ENCODE measurements around the gene TAOK1. TPM values are rescaled to one million over a fixed set of nuclear protein-coding genes. Genes with fewer than 3 reads are reported as not detected.

The TAOK1 gene
- total RNA-seq, 2 donors from 2014 or later = 21.0 to 34.9 TPM

DNA sequence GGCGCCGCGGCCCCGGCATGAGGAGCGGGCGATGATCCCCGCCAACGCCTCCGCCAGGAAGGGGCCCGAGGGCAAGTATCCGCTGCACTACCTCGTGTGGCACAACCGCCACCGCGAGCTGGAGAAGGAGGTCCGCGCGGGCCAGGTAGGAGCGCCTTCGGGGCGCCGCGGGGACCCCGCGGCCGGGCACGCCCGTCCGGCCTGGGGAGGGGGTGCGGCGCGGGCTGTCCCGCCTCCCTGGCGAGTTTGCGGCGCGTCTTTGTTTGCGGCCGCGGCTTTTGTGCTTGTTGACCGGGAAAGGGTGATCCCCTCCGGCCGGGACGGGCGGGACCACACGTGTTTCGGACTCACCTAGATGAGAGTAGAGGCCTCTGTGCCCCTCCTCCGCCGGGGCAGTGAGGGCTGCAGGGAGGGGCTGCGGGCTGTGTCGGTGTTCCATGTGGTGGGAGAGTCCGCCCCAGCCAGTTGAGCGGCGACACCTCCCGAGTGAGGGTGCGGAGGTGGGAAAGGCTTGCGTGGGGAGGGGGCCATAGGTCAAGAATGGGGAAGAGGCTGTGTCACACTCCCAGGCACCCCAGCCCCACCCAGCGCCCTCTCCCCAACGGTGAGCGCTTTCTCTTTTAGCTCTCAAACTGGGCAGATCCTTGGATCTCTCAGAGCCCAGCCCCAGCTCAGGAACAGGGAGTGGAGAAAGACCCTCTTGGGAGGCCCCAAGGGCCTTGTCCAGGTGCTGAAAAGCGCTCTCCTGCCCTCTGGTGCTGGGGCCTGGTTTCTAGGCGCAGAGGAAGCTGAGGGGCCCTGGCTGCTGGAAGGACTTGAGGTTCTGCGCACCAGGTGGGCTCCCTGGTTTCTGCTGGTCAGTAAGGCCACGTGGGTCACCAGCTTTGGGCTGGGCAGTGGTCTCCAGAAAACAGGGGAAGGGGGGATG is 203.7 kb downstream of the TAOK1 start:
- Histone ChIP-seq H3K9me3 (no peaks in the 10 kb centered on the region), H3K4me1 (peaks cover 44% of the 10 kb centered on the region), H3K27me3 (no peaks in the 10 kb centered on the region), H3K27ac (no peak overlapping the region), H3K36me3 (replicated peaks in 1 of 2; ENCODE audit: insufficient read depth in 1 of 2, low read depth in 2 of 2) (no peaks in the 10 kb centered on the region), H3K4me3 (peak overlapping the region; percentile 15 to 32)
- TF ChIP-seq POLR2A (IDR thresholded peaks at IDR 0.05) (no peak), CTCF (IDR thresholded peaks at IDR 0.05) (peak in 4 of 7 experiments; percentile 5 to 28 (median 17))
- intact Hi-C loops (cut with DNase I) = no loop called here
- ATAC-seq = no peak
- 9 to 33% methylated on average over 7 to 51 of the region's 64 CpGs for WGBS, 2 donors
- peak in 2 of 4 donors; percentile 30 for DNase-seq

GRCh38 chr17:29594519-29595090 is 204.4 kb downstream of the TAOK1 start:
- no peak for DNase-seq
- WGBS, 2 donors = 58 to 83% methylated on average over 2 to 11 of the region's 11 CpGs

GRCh38 chr17:29595107-29595942 is 205.2 kb downstream of the TAOK1 start:
- Histone ChIP-seq H3K27me3 (no peaks in the 10 kb centered on the region), H3K4me1 (peaks cover 36% of the 10 kb centered on the region), H3K27ac (no peak overlapping the region)

More at GRCh38 chr17:29594519-29595090, 204.4 kb downstream of the TAOK1 start:
- ATAC-seq = no peak
- H3K36me3 ChIP-seq (replicated peaks in 1 of 2; ENCODE audit: insufficient read depth in 1 of 2, low read depth in 2 of 2) = no peaks in the 10 kb centered on the region
- TF ChIP-seq CTCF (IDR thresholded peaks at IDR 0.05) (no peak), POLR2A (IDR thresholded peaks at IDR 0.05) (no peak)
- no peaks in the 10 kb centered on the region for H3K9me3 ChIP-seq
- peaks cover 43% of the 10 kb centered on the region for H3K4me1 ChIP-seq
- H3K27me3 ChIP-seq = no peaks in the 10 kb centered on the region
- H3K27ac ChIP-seq = no peak overlapping the region
- no peak overlapping the region for H3K4me3 ChIP-seq
- intact Hi-C loops (cut with DNase I) = no loop called here

More at GRCh38 chr17:29595107-29595942, 205.2 kb downstream of the TAOK1 start:
- TF ChIP-seq POLR2A (IDR thresholded peaks at IDR 0.05) (no peak), CTCF (IDR thresholded peaks at IDR 0.05) (no peak)
- H3K4me3 ChIP-seq = no peak overlapping the region
- ATAC-seq (no peak), DNase-seq (peak in 1 of 4 donors; percentile 10)
- 80 to 85% methylated on average over 3 to 7 of the region's 7 CpGs for WGBS, 2 donors
- no peaks in the 10 kb centered on the region for H3K9me3 ChIP-seq
- intact Hi-C loops (cut with DNase I) = no loop called here
- no peaks in the 10 kb centered on the region for H3K36me3 ChIP-seq (replicated peaks in 1 of 2; ENCODE audit: insufficient read depth in 1 of 2, low read depth in 2 of 2)
